Esophagus muscularis mucosa (tissue), 3 donors: Measurements from ENCODE around the gene PTPRT.

Source experiments
- CTCF ChIP-seq, 3 experiments: fragments of 200-600 bp in 2 of 3; fragments of 450-650 bp in 1 of 3; sonication (generic) in 2 of 3; IDR thresholded peaks; one replicate each; pipeline ENCODE4 v1.5.1; 2017 to 2019; ENCODE audit warnings: antibody characterized with exemption in 3 of 3, mild to moderate bottlenecking in 2 of 3, moderate library complexity in 1 of 3
- POLR2A ChIP-seq: fragments of 450-650 bp; IDR thresholded peaks from one replicate; pipeline ENCODE4 v1.6.1; 2017; ENCODE audit warnings: antibody characterized with exemption, moderate library complexity, mild to moderate bottlenecking, low read depth
- POLR2AphosphoS5 ChIP-seq, 2 donors: sonication (generic); formaldehyde crosslinking; IDR thresholded peaks; one replicate each; pipeline ENCODE4 v1.6.1; 2017; ENCODE audit warnings: antibody characterized with exemption in 2 of 2

GRCh38 chr20:42319252-42320013 lies 870.3 kb downstream of the PTPRT start:
- TF ChIP-seq CTCF (IDR thresholded peaks at IDR 0.05) (no peak), POLR2AphosphoS5 (IDR thresholded peaks at IDR 0.05) (no peak), POLR2A (no peak)
